GM21529 (cell line): ENCODE measurements around the gene GALM.
"Not testable (repeated sequence)": the region's sequence is repeated elsewhere in the genome, so short reads cannot be mapped to it uniquely, and the experiment has no call there.

ENCODE experiments used
- ATAC-seq: cut with Tn5 transposase; IDR thresholded peaks from one replicate; pipeline ENCODE4 v1.9.1; 2021; ENCODE audit not compliant: unreplicated experiment

GALM gene

GRCh38 chr2:38665854-38666555, at the start of gene GALM:
Gene GALM (plus strand): TSS chr2:38666114. CDS start chr2:38666162, 48 bp downstream.
- ATAC-seq: peak; percentile 58

GRCh38 chr2:38617301-38617700, 48.6 kb upstream of the GALM start:
- ATAC-seq: no peak

DNA sequence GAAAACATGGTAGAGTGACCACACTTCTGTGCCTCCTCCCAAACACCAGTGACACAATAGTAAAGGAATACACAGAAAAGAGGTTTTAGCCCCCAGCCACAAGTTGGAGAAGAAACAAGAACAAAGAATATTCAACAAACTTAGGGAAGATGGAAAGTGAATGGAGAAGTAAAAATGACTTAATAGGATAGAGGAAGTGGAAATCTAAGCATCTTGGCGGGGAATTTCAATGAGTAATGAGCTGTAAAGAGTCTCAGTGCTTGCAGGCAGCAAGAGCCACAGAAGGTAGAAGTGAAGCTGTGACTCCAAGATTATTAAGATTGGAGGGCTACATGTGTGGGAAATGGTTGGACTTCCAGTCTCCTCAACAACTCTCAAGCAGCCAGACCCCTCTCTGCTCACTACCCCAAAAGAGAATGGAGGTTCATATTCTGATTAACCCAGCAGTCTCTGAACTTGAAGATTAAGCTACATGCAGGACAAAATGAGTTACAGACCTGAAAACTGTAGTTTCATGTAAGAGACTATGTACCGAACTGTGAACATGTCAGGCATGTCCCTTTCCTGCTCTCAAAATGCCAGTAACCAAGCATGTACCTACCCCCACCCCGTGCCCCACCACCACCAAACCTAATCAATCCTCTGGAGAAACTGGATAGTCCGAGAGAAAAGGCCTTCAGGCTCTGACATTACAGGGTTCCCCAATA, 46.3 kb upstream of the GALM start:
- ATAC-seq: no peak

DNA sequence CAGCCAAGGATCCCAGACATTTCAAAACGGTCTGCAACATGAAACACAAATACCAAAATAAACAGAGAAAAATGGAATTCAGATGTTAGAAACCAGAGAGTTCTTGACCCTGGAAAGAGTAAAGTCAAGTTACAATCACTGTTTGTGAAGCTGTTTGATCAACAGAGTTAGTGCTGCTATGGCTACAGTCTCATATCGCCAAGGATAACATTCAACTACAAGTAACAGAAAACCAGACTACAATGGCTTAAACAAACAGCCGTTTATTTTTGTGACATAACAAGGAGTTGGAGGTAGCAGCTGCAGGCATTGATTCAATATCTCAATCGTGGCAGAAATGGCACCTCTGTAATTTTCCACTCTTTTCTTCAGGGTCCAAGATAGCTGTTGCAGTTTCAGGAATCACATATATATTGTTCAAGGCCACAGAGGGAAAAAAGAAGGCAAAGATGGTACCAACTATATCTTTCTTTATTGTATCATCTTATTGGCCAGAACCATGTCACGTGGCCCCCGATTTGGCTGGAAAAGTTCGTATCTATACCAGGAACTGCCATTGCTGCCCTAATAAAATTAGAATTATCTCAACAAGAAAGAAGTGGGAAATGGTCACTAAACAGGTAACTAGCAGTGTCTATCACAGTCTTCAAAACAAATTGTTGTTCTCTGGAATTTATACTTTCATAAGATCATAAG, 45.5 kb upstream of the GALM start:
- ATAC-seq: no peak

DNA sequence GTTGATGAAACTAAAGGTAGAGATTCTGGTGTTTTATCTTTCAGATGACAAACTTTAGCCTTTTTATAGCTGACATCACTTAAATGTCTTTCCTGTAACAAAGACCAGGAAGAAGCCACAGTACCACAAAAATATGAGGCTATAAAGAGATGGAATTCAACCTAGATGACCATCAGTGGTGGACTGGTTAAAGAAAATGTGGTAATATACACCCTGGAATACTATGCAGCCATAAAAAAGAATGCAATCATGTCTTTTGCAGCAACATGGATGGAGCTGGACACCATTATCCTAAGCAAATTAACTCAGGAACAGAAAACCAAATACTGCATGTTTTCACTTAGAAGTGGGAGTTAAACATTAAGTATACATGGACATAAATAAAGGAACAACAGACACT, 44.9 kb upstream of the GALM start:
- no peak for ATAC-seq

- no peak for ATAC-seq
Measured at GRCh38 chr2:38622210-38622609, 43.7 kb upstream of the GALM start.

DNA sequence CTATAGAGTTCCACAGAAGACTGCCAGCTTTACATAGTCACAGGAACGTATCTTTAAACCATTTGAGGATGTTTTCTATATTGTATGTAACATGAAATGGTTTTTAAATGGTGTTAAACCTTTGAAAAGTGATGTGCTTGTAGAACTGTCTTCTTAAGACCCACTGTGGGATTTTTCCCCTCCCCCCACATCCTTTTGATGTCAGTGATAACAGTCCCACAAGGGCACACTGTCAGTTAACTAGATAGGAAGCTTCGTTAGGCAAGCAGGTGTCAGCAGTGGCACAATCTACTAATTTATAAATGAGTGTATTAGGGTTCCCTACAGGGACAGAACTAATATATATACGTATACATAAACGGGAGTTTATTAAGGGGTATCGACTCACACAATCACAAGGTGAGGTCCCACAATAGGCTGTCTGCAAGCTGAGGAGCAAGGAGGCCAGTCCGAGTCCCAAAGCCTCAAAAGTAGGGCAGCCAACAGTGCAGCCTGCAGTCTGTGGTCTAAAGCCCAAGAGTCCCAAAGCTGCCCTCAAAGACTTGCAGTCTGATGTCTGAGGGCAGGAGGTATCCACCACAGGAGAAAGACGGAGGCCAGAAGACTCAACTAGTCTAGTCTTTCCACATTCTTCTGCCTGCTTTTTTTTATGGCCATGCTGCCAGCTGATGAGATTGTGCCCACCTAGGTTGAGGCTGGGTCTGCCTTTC, 39.4 kb upstream of the GALM start:
- no peak for ATAC-seq

GRCh38 chr2:38627391-38627790, 38.5 kb upstream of the GALM start:
- ATAC-seq: no peak

DNA sequence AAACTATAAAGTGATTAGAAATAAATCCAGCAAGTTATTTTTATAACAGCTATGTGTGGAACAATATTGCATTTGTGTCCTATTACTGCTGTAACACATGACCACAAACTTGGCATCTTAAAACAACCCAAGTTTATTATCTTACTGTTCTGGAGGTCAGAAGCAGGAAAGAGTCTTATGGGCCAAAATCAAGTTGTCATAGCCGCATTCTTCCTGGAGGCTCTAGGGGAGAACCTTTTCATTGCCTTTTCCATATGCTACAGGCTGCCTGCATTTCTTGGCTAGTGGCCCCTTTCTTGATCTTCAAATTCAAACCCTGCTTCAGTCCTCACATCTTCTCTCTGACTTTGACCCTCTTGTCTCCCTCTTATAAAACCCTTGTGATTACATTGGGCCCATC, 36.2 kb upstream of the GALM start:
- no peak for ATAC-seq

GRCh38 chr2:38631976-38632375, 33.9 kb upstream of the GALM start:
- ATAC-seq: no peak

- no peak for ATAC-seq
Measured at GRCh38 chr2:38632980-38633379, 32.9 kb upstream of the GALM start.

GRCh38 chr2:38633895-38634294, 32.0 kb upstream of the GALM start:
- ATAC-seq: no peak

DNA sequence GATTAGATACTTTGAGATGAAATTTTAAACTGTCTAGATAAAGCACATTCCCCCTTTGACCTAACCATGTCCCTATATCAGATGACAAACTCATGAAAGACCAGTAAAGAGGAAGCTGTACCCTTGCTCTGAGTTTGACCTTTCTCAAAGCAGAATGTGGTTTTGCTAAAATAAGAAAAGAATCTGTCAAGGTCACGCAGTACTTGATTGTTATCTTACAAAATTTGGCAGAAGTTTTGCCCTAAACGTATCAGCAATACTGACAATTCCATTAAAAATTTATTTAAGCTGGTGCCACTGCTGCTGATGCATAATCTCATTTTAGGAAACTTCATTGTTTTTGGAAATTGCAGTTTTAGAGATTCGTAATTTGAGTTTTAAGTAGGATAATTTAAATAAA, 31.2 kb upstream of the GALM start:
- peak; percentile 96 for ATAC-seq

- no peak for ATAC-seq
Measured at GRCh38 chr2:38635139-38635538, 30.8 kb upstream of the GALM start.

GRCh38 chr2:38636069-38636468, 29.8 kb upstream of the GALM start:
- no peak for ATAC-seq

DNA sequence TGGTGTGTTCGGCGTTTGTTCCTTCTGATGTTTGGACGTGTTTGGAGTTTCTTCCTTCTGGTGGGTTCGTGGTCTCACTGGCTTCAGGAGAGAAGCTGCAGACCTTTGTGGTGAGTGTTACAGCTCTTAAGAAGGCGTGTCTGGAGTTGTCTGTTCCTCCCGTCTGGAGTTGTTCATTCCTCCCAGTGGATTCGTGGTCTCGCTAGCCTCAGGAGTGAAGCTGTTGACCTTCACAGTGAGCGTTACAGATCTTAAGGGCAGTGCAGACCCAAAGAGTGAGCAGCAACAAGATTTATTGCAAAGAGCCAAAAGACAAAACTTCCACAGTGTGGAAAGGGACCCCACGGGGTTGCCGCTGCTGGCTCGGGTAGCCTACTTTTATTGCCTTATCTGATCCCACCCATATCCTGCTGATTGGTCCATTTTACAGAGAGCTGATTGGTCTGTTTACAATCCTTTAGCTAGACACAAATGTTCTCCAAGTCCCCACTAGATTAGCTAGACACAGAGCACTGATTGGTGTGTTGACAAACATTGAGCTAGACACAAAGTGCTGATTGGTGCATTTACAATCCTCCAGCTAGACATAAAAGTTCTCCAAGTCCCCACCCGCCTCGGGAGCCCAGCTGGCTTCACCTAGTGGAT, 23.4 kb upstream of the GALM start:
- ATAC-seq: not testable (repeated sequence)

DNA sequence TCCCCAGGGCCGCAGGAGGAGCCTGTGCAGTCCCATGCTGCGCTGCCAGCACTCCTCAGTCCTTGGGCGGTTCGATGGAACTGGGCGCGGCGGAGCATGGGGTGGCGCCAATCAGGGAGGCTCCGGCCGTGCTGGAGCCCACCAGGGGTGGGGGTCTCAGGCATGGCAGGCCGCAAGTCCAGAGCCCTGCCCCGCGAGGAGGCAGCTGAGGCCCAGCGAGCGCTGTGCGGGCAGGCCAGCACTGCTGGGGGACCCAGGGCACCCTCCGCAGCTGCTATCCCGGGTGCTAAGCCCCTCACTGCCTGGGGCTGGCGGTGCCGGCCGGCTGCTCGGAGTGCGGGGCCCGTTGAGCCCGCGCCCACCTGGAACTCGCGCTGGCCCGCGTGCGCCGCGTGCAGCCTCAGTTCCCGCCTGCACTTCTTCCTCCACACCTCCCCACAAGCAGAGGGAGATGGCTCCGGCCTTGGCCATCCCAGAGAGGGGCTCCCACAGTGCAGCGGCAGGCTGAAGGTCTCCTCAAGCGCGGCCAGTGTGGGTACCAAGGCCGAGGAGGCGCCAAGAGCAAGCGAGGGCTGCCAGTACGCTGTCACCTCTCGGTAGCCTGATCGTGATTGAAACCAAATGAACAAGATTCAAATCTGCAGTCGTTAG, 22.8 kb upstream of the GALM start:
- no peak for ATAC-seq

DNA sequence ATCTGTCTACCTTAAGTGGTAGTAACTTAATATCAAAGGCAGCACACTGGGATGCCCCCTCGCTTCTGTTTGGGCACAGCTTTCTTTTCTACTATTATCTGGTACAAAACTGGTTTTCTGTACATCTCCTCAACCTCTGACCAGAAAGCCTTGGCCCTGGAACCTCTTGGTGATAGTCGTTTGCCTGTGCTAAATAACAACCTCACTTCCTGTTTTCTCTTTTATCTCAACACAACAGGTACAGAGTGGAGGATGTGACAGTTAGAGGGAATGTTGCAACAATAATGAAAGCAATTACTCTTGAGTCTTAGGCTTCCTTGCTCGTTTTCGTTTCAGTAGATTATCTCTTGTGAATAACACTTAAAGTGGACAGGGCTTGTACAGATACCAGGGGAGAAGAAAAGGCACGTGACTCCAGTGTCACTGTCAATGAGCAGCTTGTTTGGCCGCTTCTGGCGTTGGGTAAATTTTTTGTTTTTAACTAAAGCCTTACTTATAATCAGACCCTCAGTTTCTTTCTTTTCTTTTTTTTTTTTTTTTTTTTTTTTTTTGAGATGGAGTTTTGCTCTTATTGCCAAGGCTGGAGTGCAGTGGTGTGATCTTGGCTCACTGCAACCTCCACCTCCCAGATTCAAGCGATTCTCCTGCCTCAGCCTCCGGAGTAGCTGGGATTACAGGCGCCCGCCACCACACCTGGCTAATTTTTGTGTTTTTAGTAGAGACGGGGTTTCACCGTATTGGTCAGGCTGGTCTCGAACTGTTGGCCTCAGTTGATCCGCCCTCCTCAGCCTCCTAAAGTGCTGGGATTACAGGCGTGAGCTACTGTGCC, 22.0 kb upstream of the GALM start:
- not testable (repeated sequence) for ATAC-seq

DNA sequence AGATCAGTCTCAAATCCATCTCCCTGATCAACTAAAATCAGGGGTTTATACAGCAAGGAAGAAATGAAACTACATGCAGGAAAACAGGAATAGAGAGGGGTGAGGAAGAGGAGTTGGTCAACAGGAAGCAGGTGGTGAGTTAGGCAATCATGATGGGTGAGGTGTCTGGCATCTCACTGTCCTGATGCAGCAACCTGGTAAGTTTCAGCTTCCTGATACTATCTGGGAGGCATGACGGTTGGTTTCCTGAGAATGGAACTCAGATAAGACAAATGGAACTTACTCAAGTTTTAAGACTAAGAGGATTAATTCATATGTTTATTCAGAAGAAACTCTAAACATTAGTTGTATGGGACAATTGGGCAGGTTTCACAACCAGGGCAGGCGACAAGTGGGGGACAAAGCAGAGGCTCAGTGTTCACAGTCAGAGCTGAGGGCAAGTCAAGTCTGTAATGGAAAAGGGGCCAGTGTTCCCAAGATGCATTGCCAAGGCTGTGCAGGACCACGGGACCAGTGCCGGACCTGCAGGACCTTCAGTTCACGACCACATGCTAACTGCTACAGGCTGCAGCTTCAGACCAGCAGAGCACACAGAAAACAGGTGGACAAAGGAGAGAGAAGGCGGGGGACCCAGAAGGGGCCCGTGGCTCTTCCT, 17.7 kb upstream of the GALM start:
- ATAC-seq: no peak
